Activated CD8-positive, alpha-beta memory T cell treated with anti-CD3 and anti-CD28 coated beads for 48 hours (primary cell): ENCODE measurements around the gene SLC9B1.
"Not testable (repeated sequence)": the region's sequence is repeated elsewhere in the genome, so short reads cannot be mapped to it uniquely, and the experiment has no call there.

Experiments used
- DNase-seq, 3 experiments: peaks; one replicate each; pipeline ENCODE4 v3.0.0-alpha.2; 2020; ENCODE audit warnings: low read depth in 2 of 3, low spot score in 2 of 3

SLC9B1 gene

GRCh38 chr4:102881343-102881742 is 138.2 kb downstream of the SLC9B1 start:
- no peak for DNase-seq

- no peak for DNase-seq
These were observed 140.6 kb downstream of the SLC9B1 start for GRCh38 chr4:102878901-102879300.

DNA sequence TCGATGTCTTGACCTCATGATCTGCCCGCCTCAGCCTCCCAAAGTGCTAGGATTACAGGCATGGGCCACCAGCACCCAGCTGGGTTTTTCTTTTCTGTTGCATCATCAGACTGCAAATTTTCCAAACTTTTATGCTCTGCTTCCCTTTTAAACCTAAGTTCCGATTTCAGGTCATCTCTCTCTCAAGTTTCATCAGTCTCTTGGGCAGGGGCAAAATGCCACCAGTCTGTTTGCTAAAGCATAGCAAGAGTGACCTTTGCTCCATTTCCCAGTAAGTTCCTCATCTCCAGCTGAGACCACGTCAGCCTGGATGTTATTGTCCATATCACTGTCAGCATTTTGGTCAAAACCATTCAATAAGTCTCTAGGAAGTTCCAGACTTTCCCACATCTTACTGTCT is 141.2 kb downstream of the SLC9B1 start:
- DNase-seq = not testable (repeated sequence)

- not testable (repeated sequence) for DNase-seq
These were observed 141.9 kb downstream of the SLC9B1 start for GRCh38 chr4:102877477-102878106.

DNA sequence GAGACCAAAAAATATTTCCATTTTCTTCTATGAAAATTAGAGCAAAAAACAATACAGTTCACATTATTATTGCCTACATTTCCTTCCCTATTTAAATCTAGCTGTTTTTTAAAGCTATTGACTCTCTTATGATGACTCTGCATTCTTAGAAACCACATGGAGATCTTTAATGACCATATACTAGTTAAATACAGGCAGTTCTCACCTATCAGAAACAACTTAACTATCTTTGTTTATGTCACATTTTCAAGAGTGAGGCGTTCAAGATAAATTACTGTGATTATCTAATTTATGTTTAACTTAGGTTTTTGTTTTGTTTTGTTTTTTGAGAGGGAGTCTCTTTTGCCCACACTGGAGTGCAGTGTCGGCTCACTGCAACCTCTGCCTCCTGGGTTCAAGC is 147.7 kb downstream of the SLC9B1 start:
- DNase-seq = no peak

GRCh38 chr4:102869569-102870197 is 149.8 kb downstream of the SLC9B1 start:
- DNase-seq = no peak

DNA sequence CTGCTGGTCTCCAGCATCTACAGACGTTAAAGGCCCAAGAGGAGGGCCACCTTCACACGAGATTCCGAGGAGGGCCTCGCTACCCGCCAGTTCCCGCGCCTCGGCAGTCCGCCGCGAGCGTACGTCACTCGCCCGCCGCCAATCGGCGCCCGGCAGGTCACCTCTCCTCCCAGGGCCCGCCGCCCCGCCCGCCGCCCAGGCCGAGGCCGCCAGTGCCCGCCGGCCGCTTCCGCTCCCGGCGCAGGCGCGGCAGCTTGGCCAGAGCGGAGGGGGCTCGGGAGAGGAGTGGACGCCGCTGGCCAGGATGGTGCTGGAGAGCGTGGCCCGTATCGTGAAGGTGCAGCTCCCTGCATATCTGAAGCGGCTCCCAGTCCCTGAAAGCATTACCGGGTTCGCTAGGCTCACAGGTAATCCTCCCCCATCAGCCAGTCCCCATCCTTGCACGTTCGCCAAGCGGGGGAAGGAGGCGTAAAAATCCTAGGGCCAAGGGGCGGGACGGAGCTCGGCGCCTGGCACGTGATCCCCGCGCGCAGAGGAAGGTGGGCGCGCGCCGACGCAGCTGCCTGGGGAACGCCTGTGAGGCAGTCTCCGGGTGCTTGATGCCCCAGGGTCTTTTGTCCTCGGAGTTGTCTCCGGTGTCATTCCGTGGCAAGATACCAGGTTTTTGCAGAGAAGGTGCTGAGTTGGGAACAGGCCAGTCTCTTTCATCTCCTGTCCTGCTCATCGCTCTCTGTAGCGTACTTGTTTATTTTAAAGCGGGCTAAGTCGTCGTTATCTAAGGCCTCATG is 150.5 kb downstream of the SLC9B1 start, which contains the start of gene CISD2:
CISD2 (plus strand) TSS at position 212 of the 788 bp plus-strand sequence; CDS start at position 305, 93 bp downstream.
- peak; percentile 73 to 86 (median 77) for DNase-seq

- DNase-seq = peak in 1 of 3 experiments; percentile 12
These were observed 151.2 kb downstream of the SLC9B1 start for GRCh38 chr4:102868153-102868780.

DNA sequence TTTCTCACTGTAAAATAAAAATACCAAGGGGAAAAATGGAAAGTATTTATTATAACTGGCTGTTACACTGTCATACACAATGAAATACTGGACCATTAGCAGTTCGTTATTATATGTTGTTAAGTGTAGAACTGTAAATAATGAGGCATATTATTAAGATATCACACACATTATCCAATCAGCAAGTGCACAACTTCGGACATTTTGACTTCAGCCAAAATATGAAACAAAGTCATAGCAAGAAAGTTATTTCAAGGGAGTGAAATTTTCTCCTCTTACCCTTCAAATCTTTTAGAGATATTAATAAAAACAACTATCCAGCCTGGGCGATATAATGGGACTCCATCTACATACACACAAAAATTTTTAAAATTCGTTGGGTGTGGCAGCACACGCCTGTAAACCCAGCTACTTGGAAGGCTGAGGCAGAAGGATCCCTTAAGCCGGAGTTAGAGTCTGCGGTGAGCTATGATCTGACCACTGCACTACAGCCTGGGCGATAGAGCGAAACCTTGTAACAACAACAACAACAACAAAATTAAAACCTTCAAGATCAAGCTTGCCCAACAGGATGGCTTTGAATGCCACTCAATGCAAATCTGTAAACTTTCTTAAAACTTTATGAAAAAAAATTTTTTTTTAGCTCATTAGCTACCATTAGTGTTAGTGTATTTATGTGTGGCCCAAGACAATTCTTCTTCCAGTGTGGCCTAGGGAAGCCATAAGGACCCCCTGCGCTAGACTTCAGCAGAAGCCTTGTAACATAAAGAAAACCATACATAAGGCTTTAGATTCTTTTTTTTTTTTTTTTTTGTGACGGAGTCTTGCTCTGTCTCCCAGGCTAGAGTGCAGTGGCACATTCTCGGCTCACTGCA is 152.0 kb downstream of the SLC9B1 start:
- DNase-seq = no peak

DNA sequence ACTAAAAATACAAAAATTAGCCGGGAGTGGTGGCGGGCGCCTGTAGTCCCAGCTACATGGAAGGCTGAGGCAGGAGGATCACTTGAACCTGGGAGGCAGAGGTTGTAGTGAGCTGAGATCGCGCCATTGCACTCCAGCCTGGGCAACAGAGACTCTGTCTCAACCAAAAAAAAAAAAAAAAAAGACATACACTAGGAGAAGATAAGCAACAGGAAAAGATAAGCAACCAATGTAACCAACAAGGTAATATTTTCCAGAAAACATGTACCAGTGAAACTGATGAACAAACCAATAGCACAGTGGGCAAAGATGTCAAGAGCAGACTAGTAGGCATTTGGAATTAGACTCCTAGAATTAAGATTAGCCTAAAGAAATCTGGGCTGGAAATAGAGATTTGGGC is 154.2 kb downstream of the SLC9B1 start:
- not testable (repeated sequence) for DNase-seq

DNA sequence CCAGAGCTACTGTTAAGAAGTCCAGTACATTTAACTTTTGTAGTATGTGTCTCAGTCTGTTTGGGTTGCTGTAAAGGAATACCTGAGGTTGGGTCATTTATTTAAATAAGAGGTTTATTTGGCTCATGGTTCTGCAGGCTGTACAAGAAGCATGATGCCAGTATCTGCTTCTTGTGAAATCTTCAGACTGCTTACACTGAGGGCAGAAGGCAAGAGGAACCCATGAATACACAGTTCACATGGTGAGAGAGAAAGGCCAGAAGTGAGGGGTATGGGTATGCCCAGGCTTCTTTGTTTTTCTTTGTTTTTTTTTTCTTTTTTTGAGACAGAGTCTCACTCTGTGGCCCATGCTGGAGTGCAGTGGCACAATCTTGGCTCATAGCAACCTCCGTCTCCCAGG is 156.8 kb downstream of the SLC9B1 start:
- DNase-seq = no peak

- DNase-seq = no peak
These were observed 157.5 kb downstream of the SLC9B1 start for GRCh38 chr4:102862016-102862415.

DNA sequence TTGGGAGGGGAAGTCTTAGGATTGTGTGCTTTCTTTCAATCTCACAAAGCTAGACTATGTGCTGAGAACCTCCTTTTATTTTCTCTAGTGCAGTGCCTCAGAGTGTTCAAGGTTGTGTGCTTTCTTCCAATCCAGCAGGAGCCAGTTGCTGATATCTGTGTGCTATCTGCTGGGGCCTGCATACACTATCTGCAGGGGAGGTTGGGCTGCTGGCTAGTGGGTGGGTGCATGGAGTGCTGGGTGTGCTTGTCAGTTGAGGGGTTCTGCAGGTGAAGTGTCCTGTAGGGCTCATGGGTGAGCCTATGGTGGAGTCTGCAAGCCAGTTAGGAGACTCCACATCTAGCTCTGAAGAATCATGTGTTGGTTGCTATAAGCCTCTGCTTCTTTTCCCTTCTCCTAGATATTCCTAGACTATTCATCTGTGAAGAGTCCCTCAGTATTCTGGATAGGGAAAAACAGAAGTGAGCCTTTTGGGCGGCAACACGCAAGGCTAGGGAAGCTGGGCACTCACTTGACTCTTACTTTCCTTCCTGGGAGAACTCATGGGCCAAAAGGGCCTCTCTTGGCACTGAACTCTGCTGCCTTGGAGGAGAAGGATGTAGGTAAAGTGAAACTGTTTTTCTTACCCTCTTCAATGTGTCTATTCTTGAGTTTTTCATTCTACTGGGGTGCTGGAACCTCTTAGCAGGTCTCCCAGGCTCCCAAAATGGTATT is 158.7 kb downstream of the SLC9B1 start:
- DNase-seq = no peak

DNA sequence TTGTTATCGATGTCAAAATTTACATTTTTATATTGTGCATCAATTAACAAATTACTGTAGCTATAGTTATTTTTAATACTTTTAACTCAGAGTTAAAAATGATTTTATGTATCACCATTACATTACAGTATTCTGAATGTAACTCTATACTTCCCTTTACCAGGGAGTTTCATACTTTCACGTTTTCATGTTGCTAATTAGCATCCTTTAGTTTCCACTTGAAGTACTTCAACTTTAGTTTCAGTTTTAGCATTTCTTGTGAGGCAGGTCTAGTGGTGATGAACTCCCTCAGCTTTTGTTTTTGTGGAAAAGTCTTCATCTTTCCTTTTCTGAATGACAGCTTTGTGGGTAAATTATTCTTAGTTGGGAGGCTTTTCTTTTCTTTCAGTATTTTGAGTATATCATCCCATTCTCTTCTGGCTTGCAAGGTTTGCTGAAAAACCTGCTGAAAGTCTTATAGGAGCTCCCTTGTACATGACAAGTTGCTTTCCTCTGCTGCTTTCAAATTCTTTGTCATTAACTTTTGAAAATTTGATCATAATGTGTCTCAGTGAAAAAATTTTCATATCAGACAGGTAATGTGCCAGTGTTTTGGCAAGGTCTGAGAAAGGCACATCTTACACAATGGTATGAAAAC is 160.6 kb downstream of the SLC9B1 start:
- no peak for DNase-seq
